Uterus (tissue), 4 donors: ENCODE results near the gene SVEP1. TPM values are rescaled to one million over a fixed set of nuclear protein-coding genes. Genes with fewer than 3 reads are reported as not detected.
"Not testable (repeated sequence)": the region's sequence is repeated elsewhere in the genome, so short reads cannot be mapped to it uniquely, and the experiment has no call there.

ENCODE experiments used
- DNase-seq, 2 donors: peaks; one replicate each; pipeline ENCODE4 v3.0.0-alpha.2; 2019 to 2020
- H3K27ac ChIP-seq, 2 donors: fragments of 200-600 bp; sonication (generic); 1 replicate in 1 of 2; 2 replicates in 1 of 2; pipeline ENCODE4 v1.5.1; 2016 to 2018
- H3K27me3 ChIP-seq, 2 donors: fragments of 200-600 bp; sonication (generic); one replicate each; pipeline ENCODE4 v1.5.1; 2018 to 2019; ENCODE audit warnings: control low read depth in 1 of 2
- H3K36me3 ChIP-seq, 2 donors: fragments of 200-600 bp; sonication (generic); one replicate each; pipeline ENCODE4 v1.5.1; 2019; ENCODE audit warnings: control low read depth in 1 of 2
- H3K4me1 ChIP-seq, 2 donors: fragments of 200-600 bp; sonication (generic); one replicate each; pipeline ENCODE4 v1.5.1; 2018 to 2019; ENCODE audit warnings: control low read depth in 1 of 2
- H3K4me3 ChIP-seq, 2 donors: fragments of 200-600 bp; sonication (generic); 1 replicate in 1 of 2; 2 replicates in 1 of 2; pipeline ENCODE4 v1.5.1; 2018 to 2019; ENCODE audit warnings: mild to moderate bottlenecking in 1 of 2
- H3K9me3 ChIP-seq, 2 donors: fragments of 200-600 bp; sonication (generic); one replicate each; pipeline ENCODE4 v1.5.1; 2019; ENCODE audit warnings: control low read depth in 1 of 2
- CTCF ChIP-seq, 4 experiments: fragments of 200-600 bp in 2 of 4; fragments of 450-650 bp in 2 of 4; sonication (generic) in 2 of 4; IDR thresholded peaks; one replicate each; pipeline ENCODE4 v1.5.1; 2016 to 2019; ENCODE audit warnings: antibody characterized with exemption in 4 of 4, mild to moderate bottlenecking in 2 of 4, moderate library complexity in 1 of 4
- POLR2A ChIP-seq, 2 donors: fragments of 450-650 bp; IDR thresholded peaks; one replicate each; pipeline ENCODE4 v1.6.1; 2016; ENCODE audit warnings: antibody characterized with exemption in 2 of 2, mild to moderate bottlenecking in 1 of 2, moderate library complexity in 1 of 2
- intact Hi-C: fragments of 100-400 bp; cut with DNase I; formaldehyde crosslinking; loops from one replicate; pipeline ENCODE4 v1.15.1; 2023; ENCODE audit warnings: low total_unique reads
- total RNA-seq, 4 donors: library from RNA; depleted of rRNA in 3 of 4; stranded (reverse); fragments of >200 nt in 3 of 4; gene quantifications; one replicate each; pipeline versions ENCODE4 v1.1.0 to v1.2.4, GENCODE V29; 2014 to 2023
- donor health status: DM: yes; HTN: yes; CAD: no.

SVEP1 gene
- total RNA-seq, 4 donors from 2014 or later, result 47.9 to 63.5 (median 58.0) TPM

- TF ChIP-seq CTCF (IDR thresholded peaks at IDR 0.05) (no peak), POLR2A (IDR thresholded peaks at IDR 0.05) (no peak)
- H3K9me3 ChIP-seq, result no peaks in the 10 kb centered on the region
- intact Hi-C loops, result no loop called here
Measured at GRCh38 chr9:110531776-110532175, 47.8 kb downstream of the SVEP1 start.

GRCh38 chr9:110531241-110531640 lies 48.3 kb downstream of the SVEP1 start:
- H3K36me3 ChIP-seq, H3K9me3 ChIP-seq, intact Hi-C loops, H3K27me3 ChIP-seq, H3K27ac ChIP-seq, DNase-seq, H3K4me3 ChIP-seq, H3K4me1 ChIP-seq: not testable (repeated sequence)

More at GRCh38 chr9:110531776-110532175, 47.8 kb downstream of the SVEP1 start:
- no peaks in the 10 kb centered on the region for H3K4me1 ChIP-seq
- H3K36me3 ChIP-seq, result peaks cover 0 to 2% of the 10 kb centered on the region in 2 donors
- H3K27ac ChIP-seq, result no peak overlapping the region
- H3K4me3 ChIP-seq, result no peak overlapping the region
- no peaks in the 10 kb centered on the region for H3K27me3 ChIP-seq
- no peak for DNase-seq

GRCh38 chr9:110528645-110529044 lies 50.9 kb downstream of the SVEP1 start:
- H3K9me3 ChIP-seq, result no peaks in the 10 kb centered on the region
- no peak for TF ChIP-seq CTCF (IDR thresholded peaks at IDR 0.05)
- TF ChIP-seq POLR2A (IDR thresholded peaks at IDR 0.05), result no peak
- intact Hi-C loops, result no loop called here
- no peaks in the 10 kb centered on the region for H3K27me3 ChIP-seq
- H3K4me3 ChIP-seq, result no peak overlapping the region
- peaks cover 0 to 2% of the 10 kb centered on the region in 2 donors for H3K36me3 ChIP-seq
- H3K4me1 ChIP-seq, result no peaks in the 10 kb centered on the region
- no peak overlapping the region for H3K27ac ChIP-seq
- DNase-seq, result no peak

- no peaks in the 10 kb centered on the region for H3K4me1 ChIP-seq
- H3K4me3 ChIP-seq, result no peak overlapping the region
- no peak overlapping the region for H3K27ac ChIP-seq
- intact Hi-C loops, result no loop called here
- H3K27me3 ChIP-seq, result no peaks in the 10 kb centered on the region
- no peak for TF ChIP-seq POLR2A (IDR thresholded peaks at IDR 0.05)
- no peak for TF ChIP-seq CTCF (IDR thresholded peaks at IDR 0.05)
- peaks cover 0 to 2% of the 10 kb centered on the region in 2 donors for H3K36me3 ChIP-seq
- H3K9me3 ChIP-seq, result no peaks in the 10 kb centered on the region
- no peak for DNase-seq
Measured at GRCh38 chr9:110526426-110526825, 53.1 kb downstream of the SVEP1 start.

GRCh38 chr9:110521206-110521605 lies 58.3 kb downstream of the SVEP1 start:
- no peak for DNase-seq
- Histone ChIP-seq H3K4me1 (no peaks in the 10 kb centered on the region), H3K36me3 (no peaks in the 10 kb centered on the region), H3K27me3 (no peaks in the 10 kb centered on the region), H3K9me3 (no peaks in the 10 kb centered on the region), H3K27ac (peak overlapping the region in 1 of 2 donors; percentile 24), H3K4me3 (no peak overlapping the region)
- TF ChIP-seq POLR2A (IDR thresholded peaks at IDR 0.05) (no peak), CTCF (IDR thresholded peaks at IDR 0.05) (no peak)
- intact Hi-C loops, result no loop called here

GRCh38 chr9:110520120-110520701 lies 59.3 kb downstream of the SVEP1 start:
- no peaks in the 10 kb centered on the region for H3K9me3 ChIP-seq
- DNase-seq, result no peak
- no peak for TF ChIP-seq POLR2A (IDR thresholded peaks at IDR 0.05)
- TF ChIP-seq CTCF (IDR thresholded peaks at IDR 0.05), result no peak
- H3K27me3 ChIP-seq, result no peaks in the 10 kb centered on the region
- no peak overlapping the region for H3K4me3 ChIP-seq
- no peaks in the 10 kb centered on the region for H3K4me1 ChIP-seq
- intact Hi-C loops, result no loop called here
- H3K36me3 ChIP-seq, result no peaks in the 10 kb centered on the region
- H3K27ac ChIP-seq, result peak overlapping the region; percentile 24 to 56
